Thyroid gland (tissue), 4 donors: Measurements from ENCODE around the gene RAB5B. TPM values are rescaled to one million over a fixed set of nuclear protein-coding genes. Genes with fewer than 3 reads are reported as not detected.
"Not testable (repeated sequence)": the region's sequence is repeated elsewhere in the genome, so short reads cannot be mapped to it uniquely, and the experiment has no call there.

Experiments
- DNase-seq, 2 donors: peaks; one replicate each; pipeline ENCODE4 v3.0.0-alpha.2; 2019
- H3K27ac ChIP-seq, 3 donors: fragments of 200-600 bp; sonication (generic); 1 replicate in 2 of 3; 2 replicates in 1 of 3; pipeline ENCODE4 v1.5.1; 2016 to 2019; ENCODE audit warnings: mild to moderate bottlenecking in 1 of 3, moderate library complexity in 1 of 3
- H3K27me3 ChIP-seq: fragments of 200-600 bp; sonication (generic); one replicate; pipeline ENCODE4 v1.5.1; 2019
- H3K36me3 ChIP-seq, 2 donors: fragments of 200-600 bp; sonication (generic); one replicate each; pipeline ENCODE4 v1.5.1; 2016 to 2019
- H3K4me1 ChIP-seq, 2 donors: fragments of 200-600 bp; sonication (generic); one replicate each; pipeline ENCODE4 v1.5.1; 2017 to 2019
- H3K4me3 ChIP-seq, 3 donors: fragments of 200-600 bp; sonication (generic); replicated peaks in 1 of 3; 1 replicate in 2 of 3; 2 replicates in 1 of 3; pipeline ENCODE4 v1.5.1; 2016; ENCODE audit warnings: mild to moderate bottlenecking in 1 of 3
- H3K9me3 ChIP-seq: fragments of 200-600 bp; sonication (generic); one replicate; pipeline ENCODE4 v1.5.1; 2017
- POLR2A ChIP-seq, 2 donors: fragments of 450-650 bp; IDR thresholded peaks; one replicate each; pipeline ENCODE4 v1.6.1; 2017; ENCODE audit warnings: antibody characterized with exemption in 2 of 2, mild to moderate bottlenecking in 2 of 2, moderate library complexity in 1 of 2
- WGBS, 2 donors: methylation state at CpG; one replicate each; pipeline ENCODE4 v1.1.5; 2017; 5-methylcytosine and 5-hydroxymethylcytosine counted together
- intact Hi-C: fragments of 100-400 bp; cut with DNase I; formaldehyde crosslinking; loops from one replicate; pipeline ENCODE4 v1.15.1; 2023
- total RNA-seq, 4 donors: library from RNA; depleted of rRNA; stranded (reverse); fragments of >200 nt; gene quantifications; one replicate each; pipeline ENCODE4 v1.2.3, GENCODE V29; 2016
- TF ChIP-seq, protein P1 (sequence below), 6 experiments: fragments of 200-600 bp in 3 of 6; fragments of 450-650 bp in 3 of 6; sonication (generic) in 3 of 6; IDR thresholded peaks; one replicate each; pipeline ENCODE4 v1.5.1; 2016 to 2019; ENCODE audit warnings: antibody characterized with exemption in 6 of 6, mild to moderate bottlenecking in 2 of 6, inconsistent platforms in 1 of 6, moderate library complexity in 1 of 6

RAB5B gene
- total RNA-seq, 4 donors from 2014 or later: 104 to 119 (median 107) TPM

DNA sequence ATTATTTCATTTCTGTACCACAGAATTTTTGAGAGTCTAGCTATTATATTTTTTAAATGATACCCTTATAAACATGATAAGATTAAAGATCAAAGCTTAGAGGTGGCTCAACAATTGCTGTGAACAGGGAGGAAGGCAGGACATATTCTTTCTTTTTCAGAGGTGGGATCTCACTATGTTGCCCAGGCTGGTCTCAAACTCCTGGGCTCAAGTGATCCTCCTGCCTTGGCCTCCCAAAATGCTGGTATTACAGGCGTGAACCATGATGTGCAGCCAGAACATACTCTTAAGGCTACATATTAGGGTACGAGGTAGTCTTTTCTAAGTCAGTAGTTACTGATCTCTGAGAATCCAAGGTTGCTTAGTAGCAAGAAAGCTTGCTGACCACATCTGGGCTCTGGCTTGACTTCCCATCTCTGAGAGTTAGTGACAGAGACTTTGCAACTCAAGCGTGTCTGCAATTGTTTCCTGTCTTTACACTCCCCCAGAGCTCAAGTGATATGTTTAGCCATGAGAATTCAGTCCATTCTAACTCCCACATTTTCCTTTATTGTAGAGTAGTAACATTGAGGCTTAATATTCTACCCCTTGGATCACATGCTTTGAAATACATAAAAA is 8.6 kb downstream of the RAB5B start:
- no peak overlapping the region for H3K4me3 ChIP-seq
- H3K27ac ChIP-seq: no peak overlapping the region
- no peaks in the 10 kb centered on the region for H3K27me3 ChIP-seq
- TF ChIP-seq POLR2A (IDR thresholded peaks at IDR 0.05): no peak
- TF ChIP-seq, protein P1, sequence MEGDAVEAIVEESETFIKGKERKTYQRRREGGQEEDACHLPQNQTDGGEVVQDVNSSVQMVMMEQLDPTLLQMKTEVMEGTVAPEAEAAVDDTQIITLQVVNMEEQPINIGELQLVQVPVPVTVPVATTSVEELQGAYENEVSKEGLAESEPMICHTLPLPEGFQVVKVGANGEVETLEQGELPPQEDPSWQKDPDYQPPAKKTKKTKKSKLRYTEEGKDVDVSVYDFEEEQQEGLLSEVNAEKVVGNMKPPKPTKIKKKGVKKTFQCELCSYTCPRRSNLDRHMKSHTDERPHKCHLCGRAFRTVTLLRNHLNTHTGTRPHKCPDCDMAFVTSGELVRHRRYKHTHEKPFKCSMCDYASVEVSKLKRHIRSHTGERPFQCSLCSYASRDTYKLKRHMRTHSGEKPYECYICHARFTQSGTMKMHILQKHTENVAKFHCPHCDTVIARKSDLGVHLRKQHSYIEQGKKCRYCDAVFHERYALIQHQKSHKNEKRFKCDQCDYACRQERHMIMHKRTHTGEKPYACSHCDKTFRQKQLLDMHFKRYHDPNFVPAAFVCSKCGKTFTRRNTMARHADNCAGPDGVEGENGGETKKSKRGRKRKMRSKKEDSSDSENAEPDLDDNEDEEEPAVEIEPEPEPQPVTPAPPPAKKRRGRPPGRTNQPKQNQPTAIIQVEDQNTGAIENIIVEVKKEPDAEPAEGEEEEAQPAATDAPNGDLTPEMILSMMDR (IDR thresholded peaks at IDR 0.05): no peak
- peaks cover 21 to 32% of the 10 kb centered on the region in 2 donors for H3K36me3 ChIP-seq
- intact Hi-C loops: no loop called here
- DNase-seq: no peak
- H3K9me3 ChIP-seq: no peaks in the 10 kb centered on the region
- WGBS, 2 donors: 70 to 79% methylated on average over 3 of the region's 3 CpGs
- no peaks in the 10 kb centered on the region for H3K4me1 ChIP-seq

- TF ChIP-seq, protein P1 (IDR thresholded peaks at IDR 0.05): no peak
- no peak for TF ChIP-seq POLR2A (IDR thresholded peaks at IDR 0.05)
- H3K4me3 ChIP-seq: no peak overlapping the region
- intact Hi-C loops: no loop called here
- no peaks in the 10 kb centered on the region for H3K9me3 ChIP-seq
- 80 to 95% methylated on average over 4 of the region's 4 CpGs for WGBS, 2 donors
- DNase-seq: no peak
- H3K36me3 ChIP-seq: peaks cover 28 to 40% of the 10 kb centered on the region in 2 donors
- H3K27me3 ChIP-seq: no peaks in the 10 kb centered on the region
- no peak overlapping the region for H3K27ac ChIP-seq
- H3K4me1 ChIP-seq: no peaks in the 10 kb centered on the region
These were observed 9.5 kb downstream of the RAB5B start for GRCh38 chr12:55983232-55983842.

GRCh38 chr12:55984861-55985260 is 11.0 kb downstream of the RAB5B start:
- H3K27ac ChIP-seq: no peak overlapping the region
- no peak for DNase-seq
- TF ChIP-seq, protein P1 (IDR thresholded peaks at IDR 0.05): no peak
- no peak for TF ChIP-seq POLR2A (IDR thresholded peaks at IDR 0.05)
- peaks cover 30 to 53% of the 10 kb centered on the region in 2 donors for H3K36me3 ChIP-seq
- H3K4me1 ChIP-seq: no peaks in the 10 kb centered on the region
- intact Hi-C loops: no loop called here
- no peaks in the 10 kb centered on the region for H3K27me3 ChIP-seq
- H3K9me3 ChIP-seq: no peaks in the 10 kb centered on the region
- 71 to 84% methylated on average over 2 of the region's 2 CpGs for WGBS, 2 donors
- no peak overlapping the region for H3K4me3 ChIP-seq

DNA sequence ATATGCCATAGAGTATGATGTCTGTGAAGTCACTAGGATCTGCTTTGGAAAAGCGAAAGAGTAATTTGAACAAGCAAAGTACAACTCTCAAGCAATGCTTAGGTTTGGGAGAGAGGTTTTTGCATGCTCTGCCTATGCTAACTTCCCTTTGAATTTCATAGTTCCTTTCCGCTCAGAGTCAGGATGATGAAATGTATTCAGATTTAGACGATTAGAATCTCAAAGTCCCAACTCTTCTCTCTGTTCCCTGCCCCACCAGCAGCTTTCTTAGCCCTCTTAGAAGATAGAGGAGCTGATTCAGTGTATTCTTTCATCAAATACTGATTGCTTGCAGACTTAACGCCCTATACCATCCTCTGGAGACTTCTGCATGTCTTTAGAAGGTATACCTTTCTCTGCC is 11.5 kb downstream of the RAB5B start:
- Histone ChIP-seq H3K27ac (no peak overlapping the region), H3K4me3 (no peak overlapping the region), H3K36me3 (peaks cover 35 to 58% of the 10 kb centered on the region in 2 donors), H3K27me3 (no peaks in the 10 kb centered on the region), H3K9me3 (no peaks in the 10 kb centered on the region), H3K4me1 (no peaks in the 10 kb centered on the region)
- TF ChIP-seq, protein P1 (IDR thresholded peaks at IDR 0.05): no peak
- no peak for TF ChIP-seq POLR2A (IDR thresholded peaks at IDR 0.05)
- 90 to 95% methylated on average over 4 of the region's 4 CpGs for WGBS, 2 donors
- no peak for DNase-seq
- intact Hi-C loops: no loop called here

DNA sequence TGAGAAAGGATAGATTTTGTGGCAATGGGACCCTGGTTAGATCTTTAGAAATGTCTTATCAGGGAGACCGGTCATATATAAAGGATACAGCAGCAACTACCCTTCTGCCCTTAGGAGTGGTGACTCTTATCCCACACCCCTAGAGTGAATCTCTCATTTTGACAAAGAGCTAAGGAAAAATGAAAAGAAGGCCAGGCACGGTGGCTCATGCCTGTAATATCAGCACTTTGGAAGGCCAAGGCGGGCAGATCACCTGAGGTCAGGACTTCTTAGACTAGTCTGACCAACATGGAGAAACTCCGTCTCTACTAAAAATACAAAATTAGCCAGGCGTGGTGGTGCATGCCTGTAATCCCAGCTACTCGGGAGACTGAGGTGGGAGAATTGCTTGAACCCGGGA is 12.1 kb downstream of the RAB5B start:
- H3K27ac ChIP-seq, intact Hi-C loops, DNase-seq, H3K4me1 ChIP-seq, H3K4me3 ChIP-seq, H3K27me3 ChIP-seq, H3K9me3 ChIP-seq: not testable (repeated sequence)
- H3K36me3 ChIP-seq: peaks cover 42 to 58% of the 10 kb centered on the region in 2 donors
- WGBS, 2 donors: 83 to 87% methylated on average over 7 of the region's 7 CpGs
